ENCODE data around the gene TUT7. TPM values are rescaled to one million over a fixed set of nuclear protein-coding genes. Genes with fewer than 3 reads are reported as not detected.

Gene TUT7
- total RNA-seq, 1 donor from 2014 or later: 26.4 TPM

GRCh38 chr9:86351880-86352279, 2.3 kb downstream of the TUT7 start:
- Histone ChIP-seq H3K4me3 (ENCODE audit: low read depth, low read length) (no peak overlapping the region), H3K36me3 (ENCODE audit: control insufficient read depth, insufficient read depth, low read length) (no peaks in the 10 kb centered on the region), H3K27me3 (ENCODE audit: control insufficient read depth, insufficient read depth, low read length) (no peaks in the 10 kb centered on the region)
- no peak for DNase-seq (ENCODE audit: low read depth)
- no peak for TF ChIP-seq CTCF (IDR thresholded peaks at IDR 0.05; ENCODE audit: insufficient read depth, low read length, poor library complexity, severe bottlenecking)

GRCh38 chr9:86350006-86350760, 4.0 kb downstream of the TUT7 start:
- Histone ChIP-seq H3K27me3 (ENCODE audit: control insufficient read depth, insufficient read depth, low read length) (no peaks in the 10 kb centered on the region), H3K36me3 (ENCODE audit: control insufficient read depth, insufficient read depth, low read length) (no peaks in the 10 kb centered on the region), H3K4me3 (ENCODE audit: low read depth, low read length) (no peak overlapping the region)
- no peak for DNase-seq (ENCODE audit: low read depth)
- TF ChIP-seq CTCF (IDR thresholded peaks at IDR 0.05; ENCODE audit: insufficient read depth, low read length, poor library complexity, severe bottlenecking): no peak

GRCh38 chr9:86349271-86349670, 4.9 kb downstream of the TUT7 start:
- Histone ChIP-seq H3K27me3 (ENCODE audit: control insufficient read depth, insufficient read depth, low read length) (no peaks in the 10 kb centered on the region), H3K36me3 (ENCODE audit: control insufficient read depth, insufficient read depth, low read length) (no peaks in the 10 kb centered on the region), H3K4me3 (ENCODE audit: low read depth, low read length) (no peak overlapping the region)
- DNase-seq (ENCODE audit: low read depth): no peak
- no peak for TF ChIP-seq CTCF (IDR thresholded peaks at IDR 0.05; ENCODE audit: insufficient read depth, low read length, poor library complexity, severe bottlenecking)

GRCh38 chr9:86347991-86348390, 6.2 kb downstream of the TUT7 start:
- Histone ChIP-seq H3K36me3 (ENCODE audit: control insufficient read depth, insufficient read depth, low read length) (no peaks in the 10 kb centered on the region), H3K27me3 (ENCODE audit: control insufficient read depth, insufficient read depth, low read length) (no peaks in the 10 kb centered on the region), H3K4me3 (ENCODE audit: low read depth, low read length) (no peak overlapping the region)
- DNase-seq (ENCODE audit: low read depth): no peak
- TF ChIP-seq CTCF (IDR thresholded peaks at IDR 0.05; ENCODE audit: insufficient read depth, low read length, poor library complexity, severe bottlenecking): no peak

GRCh38 chr9:86344818-86345217, 9.4 kb downstream of the TUT7 start:
- Histone ChIP-seq H3K36me3 (ENCODE audit: control insufficient read depth, insufficient read depth, low read length) (peaks cover 2% of the 10 kb centered on the region), H3K4me3 (ENCODE audit: low read depth, low read length) (no peak overlapping the region), H3K27me3 (ENCODE audit: control insufficient read depth, insufficient read depth, low read length) (no peaks in the 10 kb centered on the region)
- TF ChIP-seq CTCF (IDR thresholded peaks at IDR 0.05; ENCODE audit: insufficient read depth, low read length, poor library complexity, severe bottlenecking): no peak
- DNase-seq (ENCODE audit: low read depth): no peak

GRCh38 chr9:86342269-86342668, 11.9 kb downstream of the TUT7 start:
- DNase-seq (ENCODE audit: low read depth): no peak
- Histone ChIP-seq H3K36me3 (ENCODE audit: control insufficient read depth, insufficient read depth, low read length) (peaks cover 2% of the 10 kb centered on the region), H3K4me3 (ENCODE audit: low read depth, low read length) (no peak overlapping the region), H3K27me3 (ENCODE audit: control insufficient read depth, insufficient read depth, low read length) (no peaks in the 10 kb centered on the region)
- no peak for TF ChIP-seq CTCF (IDR thresholded peaks at IDR 0.05; ENCODE audit: insufficient read depth, low read length, poor library complexity, severe bottlenecking)

All from kidney epithelial cell (primary cell).